Activated CD4-positive, alpha-beta T cell treated with anti-CD3 and anti-CD28 coated beads, Interleukin-2, amount 50 U/mL, for 24 hours (primary cell): Measurements from ENCODE around the gene CMIP.
"Not testable (repeated sequence)": the region's sequence is repeated elsewhere in the genome, so short reads cannot be mapped to it uniquely, and the experiment has no call there.

Experiments
- DNase-seq, 2 donors: peaks; one replicate each; pipeline ENCODE4 v3.0.0-alpha.2; 2020; ENCODE audit warnings: low read depth in 1 of 2, low spot score in 1 of 2

The CMIP gene

DNA sequence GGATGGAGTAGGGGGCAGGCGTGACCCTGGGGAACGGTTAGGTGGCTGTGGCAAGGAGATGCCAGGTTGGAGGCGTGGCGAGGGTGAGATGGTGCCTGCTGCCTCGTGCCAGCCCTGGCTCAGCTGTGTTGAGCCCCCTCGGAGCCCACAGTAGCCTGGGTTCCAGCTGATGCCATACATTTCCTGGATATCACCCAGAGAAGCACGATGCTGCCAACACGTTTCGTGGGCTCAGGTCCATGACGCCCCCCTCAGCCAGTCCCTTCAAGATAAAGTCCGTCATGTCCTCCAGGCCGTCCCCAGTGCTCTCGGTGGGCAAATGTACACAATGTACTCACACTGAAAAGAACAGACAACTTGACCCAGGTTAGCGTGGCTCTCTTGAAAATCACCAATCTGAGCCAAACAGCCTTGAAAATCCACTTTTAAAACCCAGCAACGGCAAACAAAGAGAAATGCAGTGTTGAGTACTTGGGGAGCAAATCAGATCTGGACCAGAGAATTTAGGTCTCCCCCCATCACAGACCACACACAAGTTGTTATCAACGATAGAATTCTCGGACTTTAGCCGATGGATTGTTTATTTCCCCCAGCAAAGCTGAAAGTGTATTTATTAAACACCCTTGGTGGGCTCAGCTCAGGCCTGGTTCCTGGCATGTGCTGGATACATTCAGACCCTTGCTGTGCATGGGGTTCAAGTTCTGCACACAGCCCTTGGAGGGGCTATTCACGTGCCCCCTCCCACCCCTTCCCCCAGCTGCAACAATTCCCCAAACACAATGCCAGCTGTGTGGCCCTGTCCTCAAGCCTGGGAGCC, 231.7 kb downstream of the CMIP start:
- DNase-seq: no peak

DNA sequence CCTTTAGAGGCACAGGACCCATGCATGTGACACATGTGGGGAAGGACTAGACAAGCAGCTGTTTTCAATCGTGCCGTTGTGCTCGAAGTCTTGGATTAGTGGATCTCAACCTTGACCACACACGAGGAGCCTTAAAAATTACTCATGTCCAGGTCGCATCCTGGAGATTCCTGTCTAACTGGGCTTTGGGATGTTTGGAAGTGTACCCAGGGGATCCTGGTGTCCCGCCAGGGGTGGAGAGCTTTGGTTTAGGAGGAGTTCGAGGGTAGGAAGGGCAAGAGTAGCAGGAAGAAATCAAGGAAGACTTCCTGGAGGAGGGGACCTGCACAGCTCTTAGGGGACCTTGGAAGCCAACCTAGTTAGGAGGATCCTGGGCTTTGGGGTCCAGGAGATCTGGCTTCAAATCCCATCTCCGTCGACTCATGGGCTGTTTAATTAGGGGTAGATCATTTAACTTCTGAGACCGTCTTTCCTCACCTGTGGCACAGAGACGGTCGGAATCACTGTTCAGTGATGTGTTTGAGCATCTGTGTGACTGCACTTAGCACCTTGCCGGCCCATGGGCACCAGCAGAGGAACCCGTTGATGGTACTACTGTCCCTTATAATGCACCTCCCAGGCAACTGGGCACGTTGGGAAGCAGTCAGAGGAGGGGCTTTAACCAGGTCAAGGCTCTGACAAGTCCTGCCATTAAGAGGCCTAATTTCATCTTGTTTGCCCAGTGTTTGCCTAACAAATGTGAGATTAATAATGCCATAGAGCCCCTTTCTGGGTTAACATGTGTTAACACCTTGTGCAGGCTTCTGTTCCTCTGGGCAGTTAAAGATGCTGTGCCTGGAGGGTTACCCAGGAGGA, 232.5 kb downstream of the CMIP start:
- DNase-seq: no peak

DNA sequence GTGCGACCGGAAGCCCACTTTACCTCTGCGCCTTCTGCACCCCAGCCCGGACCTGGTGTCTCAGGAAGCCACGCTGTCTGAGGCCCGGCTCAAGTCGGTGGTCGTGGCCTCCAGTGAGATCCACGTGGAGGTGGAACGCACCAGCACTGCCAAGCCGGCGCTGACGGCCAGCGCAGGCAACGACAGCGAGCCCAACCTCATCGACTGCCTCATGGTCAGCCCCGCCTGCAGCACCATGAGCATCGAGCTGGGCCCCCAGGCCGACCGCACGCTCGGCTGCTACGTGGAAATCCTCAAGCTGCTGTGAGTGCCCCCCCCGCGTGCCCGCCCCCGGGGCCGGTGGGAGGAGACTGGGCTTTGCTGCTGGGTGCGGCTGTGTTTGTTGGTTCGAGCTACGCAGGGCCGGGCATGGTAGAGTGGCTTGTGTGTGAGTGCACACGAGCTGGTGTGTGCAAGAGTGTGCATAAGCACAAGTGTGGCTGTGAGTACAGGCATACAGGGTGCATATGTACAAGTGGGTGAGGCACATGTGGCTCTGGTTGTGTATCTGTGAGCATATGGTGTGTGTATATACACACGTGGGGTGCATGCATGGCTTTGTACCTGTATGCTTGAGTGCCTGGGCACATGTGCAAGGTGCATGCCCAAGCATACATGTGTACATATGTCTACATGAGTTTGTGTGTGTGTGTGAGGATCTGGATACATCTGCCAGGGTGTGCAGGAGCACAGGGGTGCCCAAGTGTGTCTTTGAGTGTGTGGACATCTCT, 233.9 kb downstream of the CMIP start:
- DNase-seq: no peak

DNA sequence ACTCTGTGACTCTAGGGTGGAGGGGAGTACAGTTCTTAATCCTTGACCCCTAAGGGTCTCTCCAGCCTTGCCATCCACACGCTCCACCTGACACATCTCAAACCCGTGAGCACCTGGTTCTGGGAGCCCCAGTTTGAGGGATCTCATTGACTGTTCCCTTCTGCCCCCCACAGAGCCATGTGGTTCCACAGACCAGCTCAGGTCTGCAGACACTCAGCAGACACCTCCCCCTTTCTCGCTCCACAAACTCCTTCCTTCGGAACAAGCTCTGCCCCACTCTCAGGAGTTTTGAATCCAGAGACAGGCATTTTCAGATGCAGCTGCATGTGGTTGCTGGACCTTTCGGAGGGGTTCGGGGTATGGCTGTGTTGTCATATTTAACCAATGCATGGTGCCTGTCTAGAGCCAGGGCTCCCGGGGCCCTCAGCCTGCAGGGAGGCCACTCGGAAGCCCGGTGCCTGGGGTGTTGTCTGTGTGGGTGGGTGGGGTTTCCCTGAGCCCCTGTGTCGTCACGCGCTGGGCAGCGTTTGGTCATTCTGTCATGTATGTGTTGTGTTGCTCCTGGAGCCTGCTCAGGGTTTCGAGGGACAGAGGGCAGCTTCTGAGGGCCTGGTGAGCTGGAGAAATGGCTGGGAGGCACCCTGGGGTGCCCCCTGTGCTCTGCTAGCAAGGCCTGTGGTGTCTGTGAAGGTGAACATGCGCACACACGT, 235.3 kb downstream of the CMIP start:
- DNase-seq: no peak

DNA sequence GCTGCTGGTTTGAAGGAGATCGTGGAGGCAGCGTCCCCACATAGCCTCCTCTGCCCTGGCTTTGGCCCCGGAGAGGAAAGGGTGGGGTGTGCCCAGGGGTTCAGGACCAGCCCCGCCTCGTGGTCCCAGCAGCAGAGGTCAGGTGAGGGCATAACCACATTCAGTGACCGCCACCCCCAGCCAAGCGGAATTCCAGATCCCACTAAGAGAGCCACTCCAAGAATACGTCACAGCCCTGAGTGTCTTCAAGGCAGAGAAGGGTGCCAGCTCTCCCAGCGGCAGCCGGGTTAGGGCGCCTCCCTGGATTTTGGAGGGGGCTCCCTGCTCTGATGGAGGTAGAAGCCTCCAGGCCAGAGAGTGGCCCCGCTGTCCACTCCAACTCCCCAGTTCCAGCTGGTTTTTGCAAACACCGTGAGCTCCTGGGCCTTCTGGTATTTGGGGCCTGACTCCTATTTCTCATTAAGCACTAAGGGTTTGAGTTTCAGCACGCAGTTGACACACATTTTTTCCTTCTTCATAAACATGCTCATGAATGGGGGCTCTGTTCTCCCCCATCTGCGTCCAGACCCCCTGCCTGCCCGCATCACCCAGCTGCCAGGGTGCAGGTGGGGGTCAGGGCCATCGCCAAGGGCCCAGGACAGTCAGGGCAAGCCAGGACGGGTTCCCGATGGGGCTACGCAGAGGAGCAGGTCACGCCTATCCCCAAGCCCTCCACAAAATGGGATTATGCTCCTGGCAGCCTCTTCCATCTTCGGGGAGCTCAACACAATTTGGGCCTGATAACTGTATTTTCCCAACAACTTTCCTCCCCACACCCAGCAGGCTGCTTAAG, 236.1 kb downstream of the CMIP start:
- DNase-seq: no peak

DNA sequence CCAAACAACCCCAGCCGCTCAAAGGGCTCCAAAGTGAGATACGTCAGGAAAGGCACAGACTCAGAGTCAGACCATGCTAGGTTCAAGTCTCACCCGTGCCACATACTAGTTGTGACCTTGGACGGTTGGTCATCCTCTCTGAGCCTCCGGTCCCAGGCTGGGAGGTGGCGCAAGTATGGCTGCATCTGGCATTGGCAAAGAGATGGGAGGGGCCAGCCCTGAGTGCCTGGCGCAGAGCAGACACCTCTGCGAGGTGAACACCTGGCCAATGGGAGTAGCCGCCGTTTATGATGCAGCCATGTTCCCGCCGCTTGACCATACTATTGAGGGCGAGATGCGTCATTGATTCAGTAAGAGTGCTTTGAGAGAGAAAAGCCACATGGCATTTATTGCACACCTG, 236.7 kb downstream of the CMIP start:
- no peak for DNase-seq

DNA sequence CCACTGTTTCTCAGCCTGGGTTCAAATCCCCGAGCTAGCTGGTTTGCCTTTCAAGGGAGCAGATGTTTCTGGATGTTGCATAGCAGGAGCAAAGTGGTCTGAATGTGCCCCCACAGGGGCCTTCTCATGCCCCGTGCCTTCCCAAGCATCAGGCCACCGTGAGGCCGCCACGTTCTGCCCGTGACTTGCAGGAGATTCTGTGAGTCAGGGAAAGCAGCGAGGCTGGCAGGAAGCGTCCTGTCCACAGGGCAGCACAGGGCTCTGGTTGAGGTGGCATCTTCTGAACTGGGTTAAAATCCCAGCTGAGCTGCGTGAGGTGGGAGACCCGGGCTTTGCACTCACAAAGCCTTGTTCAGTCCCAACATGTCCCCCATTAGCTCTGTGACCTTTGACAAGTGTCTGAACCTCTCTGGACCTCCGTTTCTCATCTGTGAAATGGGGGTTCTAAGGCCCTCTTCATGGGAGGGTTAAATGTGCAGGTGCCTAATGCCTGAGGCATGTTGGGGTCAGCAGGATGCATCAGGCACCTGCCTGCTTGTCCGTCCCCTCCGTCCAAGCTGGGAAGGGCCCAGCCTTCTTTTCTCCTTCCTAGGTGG, 239.7 kb downstream of the CMIP start:
- no peak for DNase-seq

DNA sequence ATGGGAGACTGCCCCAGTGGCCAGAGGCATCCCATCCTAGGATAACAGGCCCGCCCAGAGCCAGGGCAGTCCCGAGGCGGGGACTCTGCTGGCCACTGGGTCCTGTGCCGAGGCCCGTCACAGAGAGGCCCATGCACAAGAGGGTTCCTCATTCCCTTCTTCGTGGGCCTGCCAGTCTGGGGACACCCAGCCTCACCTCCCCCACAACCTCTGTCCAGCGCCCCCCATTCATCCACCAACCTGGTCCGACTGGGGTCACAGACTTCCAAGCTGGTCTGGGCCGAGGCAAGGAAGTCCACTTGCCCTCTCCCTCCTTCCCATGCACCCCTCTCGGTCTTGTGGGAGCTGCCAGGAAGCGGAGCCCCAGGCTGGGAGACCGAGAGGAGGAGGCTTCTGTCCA, 240.3 kb downstream of the CMIP start:
- no peak for DNase-seq

DNA sequence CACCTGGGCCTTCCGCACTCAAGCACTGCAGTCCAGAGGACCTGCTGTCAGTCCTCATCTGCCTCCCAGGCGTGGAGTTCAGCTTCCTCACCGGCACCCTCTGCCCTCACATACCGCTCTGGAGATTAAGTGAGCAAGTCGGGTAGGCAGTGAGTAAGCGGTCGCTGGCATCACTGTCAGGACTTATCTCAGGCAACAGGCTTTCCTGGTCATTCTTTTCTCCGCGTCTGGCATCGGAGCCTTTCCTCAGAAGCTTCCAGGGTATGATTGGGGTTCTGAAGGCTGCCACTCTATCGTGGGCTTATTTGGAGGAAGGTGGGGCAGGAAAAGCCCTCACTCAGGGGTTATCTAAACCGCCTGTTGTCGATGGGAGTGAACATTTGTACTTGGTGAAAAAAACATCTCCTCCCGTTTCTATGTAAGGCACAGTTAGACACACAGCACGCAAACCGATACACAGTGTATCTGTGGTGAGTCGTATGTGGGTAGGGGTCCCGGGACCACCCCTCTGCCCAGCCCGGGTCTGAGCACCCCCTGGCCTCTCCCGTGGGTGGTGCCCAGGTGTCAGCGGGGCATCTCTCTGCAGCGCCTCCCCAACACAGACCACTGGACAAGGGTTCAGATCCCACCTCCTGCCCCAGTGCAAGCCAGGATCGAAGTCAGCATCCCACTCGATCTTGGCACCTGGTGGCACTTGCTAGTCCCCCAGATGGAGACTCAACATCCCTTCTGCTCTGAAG, 242.0 kb downstream of the CMIP start:
- no peak for DNase-seq

DNA sequence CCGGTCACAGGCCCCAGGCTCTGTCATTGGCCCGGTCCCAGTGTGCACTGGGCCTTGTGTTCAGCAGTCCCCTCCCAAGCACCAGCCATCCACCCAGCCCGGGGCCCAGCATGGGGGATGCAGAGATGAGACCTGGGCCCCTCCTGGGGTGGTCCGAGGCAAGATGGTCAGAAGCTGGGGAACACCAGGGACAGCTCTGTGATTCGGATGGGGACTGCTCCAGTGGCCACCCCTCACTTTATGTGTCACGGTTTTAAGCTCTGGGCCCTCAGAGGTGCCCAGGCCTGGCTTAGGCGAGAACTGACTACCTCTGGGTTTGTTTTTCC, 242.5 kb downstream of the CMIP start:
- no peak for DNase-seq

DNA sequence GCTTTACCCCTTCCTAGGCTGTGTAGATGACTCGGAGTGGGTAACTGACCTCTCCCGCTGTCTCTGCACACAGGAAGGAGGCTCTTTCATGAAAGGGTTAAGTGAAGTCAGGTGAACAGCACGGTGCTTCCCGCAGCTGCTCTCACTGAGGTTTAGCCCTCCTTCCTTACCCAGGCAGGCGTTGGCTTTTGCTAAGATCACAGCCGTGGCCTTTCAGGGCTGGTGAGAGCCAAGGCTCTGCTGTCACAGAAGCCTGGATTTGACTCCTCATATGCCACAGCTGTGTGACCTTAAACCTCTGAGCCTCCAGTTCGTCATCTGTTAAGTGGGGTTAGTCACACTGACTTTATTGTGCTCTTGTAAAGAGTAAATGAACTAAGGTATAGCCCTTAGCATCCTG, 243.6 kb downstream of the CMIP start:
- no peak for DNase-seq

DNA sequence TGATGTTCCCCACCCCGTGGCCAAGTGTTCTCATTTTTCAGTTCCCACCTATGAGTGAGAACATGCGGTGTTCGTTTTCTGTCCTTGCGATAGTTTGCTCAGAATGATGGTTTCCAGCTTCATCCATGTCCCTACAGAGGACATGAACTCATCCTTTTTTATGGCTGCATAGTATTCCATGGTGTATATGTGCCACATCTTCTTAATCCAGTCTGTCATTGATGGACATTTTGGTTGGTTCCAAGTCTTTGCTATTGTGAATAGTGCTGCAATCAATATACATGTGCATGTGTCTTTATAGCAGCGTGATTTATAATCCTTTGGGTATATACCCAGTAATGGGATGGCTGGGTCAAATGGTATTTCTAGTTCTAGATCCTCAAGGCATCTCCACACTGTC, 244.2 kb downstream of the CMIP start:
- not testable (repeated sequence) for DNase-seq

DNA sequence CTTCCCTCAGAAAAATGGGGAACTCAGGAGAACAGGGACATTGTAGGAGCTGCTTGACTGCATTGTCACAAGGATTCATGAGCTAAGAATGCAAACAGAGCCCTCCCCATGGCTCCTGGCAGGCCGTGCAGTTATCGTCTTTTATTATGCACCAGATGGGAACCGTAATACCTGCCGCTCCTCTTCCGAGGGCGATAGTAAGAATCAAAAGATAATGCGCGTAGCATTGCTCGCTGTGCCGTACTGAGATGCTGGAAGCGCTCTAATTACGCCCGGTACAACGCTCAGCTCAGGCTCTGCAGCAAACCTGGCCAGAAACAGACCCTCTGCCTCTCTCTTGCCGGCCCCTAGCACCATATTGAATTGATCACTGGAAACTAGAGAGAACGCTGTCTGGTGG, 247.4 kb downstream of the CMIP start:
- no peak for DNase-seq

DNA sequence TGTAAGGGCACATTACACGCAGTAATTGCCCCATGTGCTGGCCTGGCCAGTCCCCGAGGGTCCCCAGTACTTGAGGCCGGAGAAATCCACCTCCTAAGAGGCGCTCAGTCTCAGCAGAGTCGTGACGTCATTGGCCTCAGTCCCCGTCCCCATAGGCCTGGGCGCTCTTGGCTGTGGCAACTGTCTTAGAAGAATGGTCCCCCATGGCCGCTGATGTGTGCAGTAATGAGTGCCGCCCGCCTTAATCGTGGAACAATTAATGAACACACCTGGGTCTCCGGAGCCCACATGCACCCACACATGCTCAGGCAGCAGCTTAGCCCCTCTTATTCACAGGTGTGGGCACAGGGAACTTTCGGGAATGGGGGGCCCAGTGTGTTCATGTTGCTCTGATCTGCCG, 248.0 kb downstream of the CMIP start:
- no peak for DNase-seq

DNA sequence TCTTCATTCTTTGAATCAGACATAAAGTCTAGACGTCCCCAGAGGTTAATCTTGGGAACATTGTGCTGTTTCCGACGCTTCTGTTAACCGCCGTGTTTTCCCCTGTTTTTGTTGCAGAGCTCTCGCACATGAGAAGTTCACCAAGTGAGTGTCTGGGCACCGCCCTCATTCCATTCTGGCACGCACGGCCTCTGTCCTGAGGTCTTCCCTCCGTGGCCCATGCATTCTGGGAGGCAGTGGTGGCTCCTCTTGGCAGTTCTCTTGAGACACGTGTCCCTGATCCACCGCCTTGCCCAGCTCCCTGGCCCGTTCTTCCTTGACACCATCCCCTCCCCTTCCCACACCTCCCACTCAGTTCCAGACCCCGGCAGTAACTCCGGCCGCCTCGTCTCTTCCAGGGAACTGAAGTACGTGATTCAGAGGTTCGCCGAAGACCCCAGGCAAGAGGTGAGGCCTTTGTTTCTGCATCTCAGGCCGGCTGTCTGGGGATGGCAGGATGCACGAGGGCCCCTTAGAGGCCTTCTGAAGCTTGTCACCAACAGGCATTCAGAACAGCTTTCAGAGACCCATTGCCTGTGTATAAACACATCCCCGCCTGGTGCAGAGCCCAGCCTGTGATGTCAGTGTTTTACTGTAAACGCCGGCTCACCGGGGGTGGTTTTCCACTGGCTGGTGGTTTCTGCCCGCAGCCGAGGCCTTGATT, 248.6 kb downstream of the CMIP start:
- DNase-seq: no peak

DNA sequence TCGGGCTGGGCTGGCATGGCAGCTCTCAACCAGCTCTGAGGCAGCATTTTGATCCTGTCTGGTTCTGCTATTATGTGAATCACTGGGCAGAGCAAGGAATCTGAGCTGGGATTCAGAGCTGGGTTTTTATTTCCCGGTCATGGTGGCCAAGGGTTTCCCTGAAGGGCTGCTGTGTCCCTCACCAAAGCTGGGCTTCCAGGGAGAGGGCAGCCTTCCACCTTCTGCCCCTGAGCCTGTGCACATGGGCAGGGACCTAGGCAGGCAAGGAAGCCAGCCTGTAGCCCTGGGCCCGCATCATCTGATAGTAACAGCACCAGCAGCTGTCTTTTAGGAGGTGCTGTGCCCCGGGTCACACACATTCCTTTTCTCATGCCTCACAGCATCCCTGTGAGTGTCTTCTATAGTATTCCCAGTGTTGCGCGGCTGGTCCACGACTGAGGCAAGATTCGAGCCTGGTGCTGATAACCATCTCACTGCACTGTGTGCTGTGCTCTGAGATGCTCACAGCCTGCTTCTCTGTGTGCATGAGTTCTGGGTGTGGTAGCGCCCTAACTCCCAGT, 249.2 kb downstream of the CMIP start:
- DNase-seq: no peak

DNA sequence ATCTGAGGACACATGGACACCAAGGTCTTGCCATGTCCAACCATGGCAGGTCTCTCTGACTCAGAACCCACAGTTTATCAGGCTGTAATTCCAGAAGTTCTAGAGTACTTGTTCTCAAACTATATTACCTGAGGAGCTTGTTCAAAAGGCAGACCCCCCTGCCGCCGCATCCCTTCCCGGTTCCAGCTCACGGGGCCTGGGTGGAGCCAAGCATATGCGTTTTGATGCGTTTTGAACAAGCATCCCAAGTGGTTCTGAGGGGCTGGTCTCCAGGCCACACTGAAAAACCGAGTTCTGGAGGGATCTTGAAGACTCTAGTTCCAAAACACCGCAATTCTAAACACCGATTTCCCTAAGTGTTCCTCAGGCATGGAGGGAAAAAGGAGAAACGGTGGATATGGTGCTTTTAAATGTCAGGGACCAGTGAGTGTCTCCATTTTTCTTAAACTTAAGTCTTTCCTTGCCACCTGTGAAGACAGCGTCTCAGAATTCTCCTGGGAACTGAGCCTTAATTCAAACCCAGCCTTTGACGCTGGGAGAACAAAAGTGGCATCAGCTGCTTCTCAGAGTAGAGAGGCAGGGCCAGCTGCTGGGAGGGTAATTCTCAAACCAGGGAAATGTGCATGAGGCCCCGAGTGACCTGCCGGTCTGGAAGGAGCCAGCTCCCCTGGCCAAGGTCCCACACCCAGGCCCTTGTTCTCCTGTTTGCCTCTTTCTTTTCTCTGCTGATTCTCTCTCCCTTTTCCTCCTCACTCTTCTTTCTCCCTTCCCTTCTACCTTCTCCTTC, 250.1 kb downstream of the CMIP start:
- DNase-seq: no peak
